HG03469 (cell line): ENCODE results near the gene PTF1A.

Experiments used
- ATAC-seq: cut with Tn5 transposase; IDR thresholded peaks from one replicate; pipeline ENCODE4 v1.9.1; 2021; ENCODE audit warnings: mild to moderate bottlenecking, moderate library complexity, moderate number of reproducible peaks; ENCODE audit not compliant: unreplicated experiment

PTF1A gene

DNA sequence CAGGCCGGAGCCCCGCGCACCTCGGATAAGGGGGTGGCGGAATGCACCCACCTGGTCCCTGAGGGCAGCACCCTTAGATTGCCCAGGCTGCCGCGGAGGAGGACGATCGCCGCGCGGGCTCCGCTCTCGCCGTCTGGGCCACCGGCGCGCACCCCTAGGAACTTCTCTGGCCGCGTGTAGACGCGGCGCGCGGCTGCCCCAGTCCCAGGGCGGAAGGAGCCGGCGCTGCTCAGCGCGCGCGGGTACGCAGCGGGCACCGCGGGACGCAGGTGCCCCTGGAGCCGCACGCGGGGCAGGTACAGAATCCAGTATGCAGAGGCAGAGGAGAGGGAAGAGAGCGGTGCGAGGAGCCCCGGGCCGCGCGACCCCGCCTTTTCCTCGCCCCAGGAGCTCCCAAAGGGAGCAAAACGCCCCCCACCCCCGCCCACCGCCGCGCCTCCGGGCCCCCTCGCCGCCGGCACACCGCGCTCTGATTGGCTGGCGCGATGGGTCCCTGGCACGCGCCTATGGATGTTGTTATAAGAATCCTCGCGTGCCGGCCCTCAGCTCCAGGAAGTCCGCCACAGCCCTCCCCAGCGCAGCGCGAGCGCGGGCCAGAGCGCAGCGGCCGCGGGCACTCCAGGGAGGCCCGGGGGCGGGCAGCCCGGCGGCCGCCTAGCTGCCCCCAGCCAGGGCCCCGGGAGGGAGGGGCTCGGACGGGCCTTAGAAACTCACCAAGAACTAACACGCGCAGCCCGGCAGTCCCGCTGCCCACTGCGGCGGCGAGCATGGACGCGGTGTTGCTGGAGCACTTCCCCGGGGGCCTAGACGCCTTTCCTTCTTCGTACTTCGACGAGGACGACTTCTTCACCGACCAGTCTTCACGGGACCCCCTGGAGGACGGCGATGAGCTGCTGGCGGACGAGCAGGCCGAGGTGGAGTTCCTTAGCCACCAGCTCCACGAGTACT lies at the start of gene PTF1A:
Gene PTF1A (plus strand): TSS at position 549 of the 948 bp plus-strand sequence. CDS start 219 bp downstream, at position 768.
- no peak for ATAC-seq

DNA sequence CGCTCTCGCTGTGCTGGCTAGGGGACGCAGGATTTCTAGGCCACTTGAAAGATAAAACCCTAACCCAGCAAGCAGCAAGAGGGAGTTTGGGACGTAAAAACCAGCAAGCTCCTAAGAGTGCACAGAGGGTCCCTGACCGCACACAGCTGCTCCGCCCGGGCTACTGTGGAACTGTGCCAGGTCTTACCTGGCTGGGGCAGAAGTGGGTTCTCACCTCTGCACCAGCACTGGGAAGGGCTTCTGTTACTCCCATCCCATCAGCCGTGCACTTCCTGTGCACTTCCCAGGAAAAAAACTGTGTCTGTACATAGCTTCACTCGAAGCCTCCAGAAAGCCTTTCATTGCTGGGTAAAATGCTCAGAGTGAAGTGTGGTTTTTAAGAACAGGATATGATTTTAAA lies 45.9 kb upstream of the PTF1A start:
- no peak for ATAC-seq

- no peak for ATAC-seq
Measured at GRCh38 chr10:23147035-23147434, 45.1 kb upstream of the PTF1A start.

DNA sequence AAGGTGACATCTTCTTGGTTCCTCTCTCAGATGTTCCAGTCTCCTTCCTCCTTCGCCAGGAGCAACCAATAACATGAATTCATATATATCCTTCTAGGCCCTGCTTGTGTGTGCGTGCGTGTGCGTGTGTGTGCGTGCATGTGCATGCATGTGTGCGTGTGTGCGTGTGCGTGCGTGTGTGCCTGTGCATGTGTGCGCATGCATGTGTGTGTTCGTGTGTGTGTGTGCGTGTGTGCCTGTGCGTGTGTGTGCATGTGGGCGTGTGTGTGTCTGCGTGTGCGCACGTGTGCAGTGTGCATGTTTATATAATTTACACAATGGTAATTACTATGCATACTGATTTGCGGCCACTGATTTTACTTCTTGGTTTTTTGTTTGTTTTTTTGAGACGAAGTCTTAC lies 43.9 kb upstream of the PTF1A start:
- no peak for ATAC-seq

DNA sequence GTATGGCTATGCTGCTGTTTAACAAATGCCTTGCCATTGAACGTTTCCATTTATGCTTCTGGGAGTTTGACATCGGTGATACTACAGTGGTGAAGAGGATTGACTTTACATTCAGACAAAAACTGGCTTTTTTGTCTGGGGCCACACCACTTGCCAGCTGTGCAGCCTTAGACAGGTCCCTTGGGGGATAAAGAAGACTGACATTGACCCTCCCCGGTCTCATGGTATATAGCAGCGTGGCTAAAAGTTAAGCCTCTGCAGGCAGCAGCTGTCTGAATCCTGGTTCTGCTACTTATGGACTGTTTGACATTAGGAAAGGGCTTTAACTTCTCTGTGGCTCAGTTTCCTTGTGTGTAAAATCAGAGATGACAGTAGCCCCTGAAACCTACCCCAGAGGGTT lies 42.0 kb upstream of the PTF1A start:
- ATAC-seq: no peak

GRCh38 chr10:23150610-23151009 lies 41.5 kb upstream of the PTF1A start:
- ATAC-seq: no peak

DNA sequence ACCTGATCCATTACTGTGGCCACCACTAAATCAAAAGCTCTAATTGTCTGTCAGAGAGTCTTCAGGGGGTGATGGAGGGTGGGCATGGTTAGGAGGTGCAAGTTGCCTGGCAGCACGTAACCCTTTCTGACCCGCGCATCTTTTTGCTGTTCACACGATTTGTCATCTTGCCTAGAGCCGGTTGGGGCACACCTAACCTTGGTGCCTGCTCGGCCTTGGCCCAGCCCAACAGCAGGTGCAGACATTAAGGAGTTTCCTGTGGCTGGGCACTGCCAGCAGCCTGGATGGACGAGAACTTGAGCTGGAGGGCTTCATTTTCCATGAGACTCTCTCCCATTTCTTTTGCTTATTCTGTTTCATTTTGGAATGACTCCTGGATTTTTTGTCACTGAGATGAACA lies 41.0 kb upstream of the PTF1A start:
- no peak for ATAC-seq

DNA sequence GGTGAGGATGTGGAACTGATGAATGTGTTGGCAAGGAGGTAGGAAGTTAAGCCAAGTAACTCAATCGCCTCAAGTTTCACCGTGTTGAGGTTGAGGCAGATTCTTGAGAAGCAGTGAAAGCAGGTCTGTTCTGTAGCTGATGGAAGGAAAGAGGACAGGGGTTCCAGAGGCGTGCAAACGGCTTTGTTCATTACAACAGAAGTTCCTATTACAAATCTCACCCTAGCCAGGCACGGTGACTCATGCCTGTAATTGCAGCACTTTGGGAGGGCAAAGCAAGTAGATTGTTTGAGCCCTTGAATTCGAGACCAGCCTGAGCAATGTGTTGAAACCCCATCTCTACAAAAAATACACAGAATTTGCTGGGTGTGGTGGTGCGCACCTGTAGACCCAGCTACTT lies 36.9 kb upstream of the PTF1A start:
- ATAC-seq: no peak

GRCh38 chr10:23156447-23157150 lies 35.5 kb upstream of the PTF1A start:
- ATAC-seq: no peak

GRCh38 chr10:23157239-23157681 lies 34.9 kb upstream of the PTF1A start:
- peak; percentile 51 for ATAC-seq

DNA sequence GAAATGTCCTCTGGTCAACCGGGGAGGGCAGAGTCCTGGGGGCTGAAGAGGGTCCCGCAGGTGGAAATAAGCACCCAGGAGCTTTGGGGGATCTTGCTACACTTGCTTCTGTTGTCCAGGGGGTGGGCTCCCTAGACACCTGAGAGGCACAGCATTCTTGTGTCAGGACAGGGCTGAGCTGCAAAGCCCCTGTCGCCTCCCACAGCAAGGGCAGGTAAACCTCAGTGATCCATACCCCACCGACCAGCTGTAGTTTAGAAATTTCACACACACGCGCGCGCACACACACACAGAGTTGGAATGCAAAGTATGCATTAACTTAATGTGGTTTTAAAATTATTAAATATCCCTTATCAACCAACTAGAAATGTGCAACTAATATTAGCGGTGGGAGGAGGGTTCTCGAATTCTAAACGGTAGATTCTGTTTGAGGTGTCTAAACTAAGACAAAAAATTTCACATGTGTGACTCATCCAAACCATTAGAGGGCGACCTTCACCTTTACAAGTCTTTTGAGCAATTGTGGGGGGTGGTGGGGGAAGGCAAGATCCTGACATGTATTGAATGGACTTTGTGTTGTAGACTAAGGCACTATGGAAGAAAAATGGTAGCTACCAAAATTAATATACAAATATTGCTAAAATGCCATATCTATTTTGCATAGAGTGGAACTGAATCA lies 34.3 kb upstream of the PTF1A start:
- ATAC-seq: no peak

DNA sequence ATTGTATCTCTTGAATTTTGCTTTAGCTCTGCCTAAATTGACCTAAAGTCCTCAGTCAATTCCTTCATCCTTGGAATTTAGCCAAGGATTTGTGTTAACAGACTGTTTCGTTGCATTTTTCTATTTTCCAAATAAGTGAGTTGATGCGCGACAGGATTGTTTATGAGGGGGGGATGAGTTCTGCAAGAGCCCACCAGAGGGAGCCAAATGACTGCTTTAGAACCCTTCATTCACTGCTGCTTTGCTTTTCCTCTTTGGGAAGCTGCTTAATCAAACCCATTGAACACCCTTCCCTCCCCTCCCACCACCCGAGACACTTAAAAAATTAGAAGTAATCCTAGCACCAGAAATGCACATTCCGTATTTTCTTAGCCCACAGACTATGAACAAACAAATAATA lies 33.7 kb upstream of the PTF1A start:
- no peak for ATAC-seq

GRCh38 chr10:23171232-23171876 lies 20.8 kb upstream of the PTF1A start:
- ATAC-seq: no peak

- ATAC-seq: no peak
Measured at GRCh38 chr10:23172429-23173213, 19.5 kb upstream of the PTF1A start.

DNA sequence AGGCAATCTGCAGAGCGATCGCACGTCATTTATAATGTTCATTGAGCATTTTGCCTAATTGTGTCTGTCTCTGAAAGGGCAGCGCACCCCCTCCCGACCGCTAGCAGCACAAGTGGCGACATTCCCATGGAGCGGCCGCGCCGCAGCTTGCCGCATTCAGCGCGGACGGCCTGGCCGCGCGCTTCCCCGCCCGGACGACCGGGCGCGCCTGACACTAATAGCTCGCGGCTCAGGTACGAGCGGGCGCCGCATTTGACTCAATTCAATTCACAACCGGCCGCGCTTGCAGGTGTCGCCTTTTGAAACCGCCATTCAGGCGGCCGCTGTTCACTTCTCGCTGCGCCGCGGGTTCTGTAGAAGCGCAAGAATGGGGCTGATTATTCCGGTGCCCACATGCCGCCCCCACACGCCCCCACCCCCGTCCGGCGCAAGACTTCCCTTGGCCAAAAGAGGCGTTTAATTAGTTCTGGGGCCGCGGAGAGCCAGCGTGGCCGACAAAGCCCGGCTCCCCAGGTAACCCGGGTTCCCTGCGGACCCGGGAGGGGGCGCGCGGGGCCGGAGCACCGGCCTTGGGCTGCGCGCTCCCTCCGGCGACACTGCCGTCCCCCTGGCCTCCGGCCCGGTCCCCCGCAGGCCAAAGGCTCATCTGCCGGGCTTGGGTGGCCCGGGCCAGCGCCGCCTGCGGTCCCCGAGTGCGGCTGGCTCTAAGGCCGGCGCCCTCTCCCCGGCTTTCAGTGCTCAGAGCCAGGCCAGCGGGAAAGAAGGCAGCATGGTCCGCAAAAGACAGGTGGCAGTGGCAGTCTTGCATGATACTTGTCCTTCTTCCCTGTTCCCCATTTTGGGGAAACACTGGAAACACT lies 18.7 kb upstream of the PTF1A start:
- ATAC-seq: no peak

DNA sequence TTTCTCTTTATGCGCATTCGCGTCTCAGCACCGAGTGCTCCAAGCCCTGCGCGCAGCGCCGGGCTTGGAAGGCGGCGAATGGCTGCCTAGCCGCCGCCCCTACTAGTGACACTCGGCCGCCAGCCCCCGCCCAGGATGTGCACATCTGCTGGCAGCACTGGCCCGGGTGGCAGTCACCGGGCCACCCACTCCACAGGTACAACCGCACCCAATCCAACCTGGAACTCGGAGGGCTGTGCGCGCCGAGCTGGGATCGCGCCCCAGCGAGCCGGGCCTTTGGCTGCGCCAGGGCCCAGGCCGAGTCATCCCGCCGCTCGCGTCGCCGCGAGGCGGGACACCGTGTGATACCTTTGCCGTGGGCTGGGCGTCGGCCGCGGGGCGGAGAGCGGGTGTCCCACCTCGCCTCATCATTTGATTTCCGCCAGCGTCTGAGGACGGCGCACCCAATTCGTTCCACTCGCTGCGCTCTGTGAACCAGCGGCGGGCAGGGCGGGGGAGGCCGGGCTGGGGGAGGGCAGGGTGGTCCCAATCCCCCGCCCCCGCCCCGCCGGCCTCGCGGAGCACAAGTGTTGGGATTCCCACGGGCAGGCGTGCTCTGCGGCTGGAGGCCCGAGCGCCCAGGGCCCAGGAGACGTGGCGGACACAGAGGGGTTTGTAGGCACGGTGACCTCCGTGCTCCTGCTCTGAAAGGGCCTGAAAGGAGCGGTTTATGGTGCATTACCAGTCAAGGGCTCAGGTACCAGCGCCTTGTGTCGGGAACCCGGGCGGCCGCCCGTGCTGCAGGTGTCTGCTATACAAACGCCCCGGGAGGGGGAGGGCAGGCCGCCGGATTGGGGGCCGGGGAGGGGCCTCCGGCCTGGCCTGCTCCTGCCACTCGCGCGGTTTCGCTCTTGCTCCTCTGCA lies 17.8 kb upstream of the PTF1A start:
- no peak for ATAC-seq

DNA sequence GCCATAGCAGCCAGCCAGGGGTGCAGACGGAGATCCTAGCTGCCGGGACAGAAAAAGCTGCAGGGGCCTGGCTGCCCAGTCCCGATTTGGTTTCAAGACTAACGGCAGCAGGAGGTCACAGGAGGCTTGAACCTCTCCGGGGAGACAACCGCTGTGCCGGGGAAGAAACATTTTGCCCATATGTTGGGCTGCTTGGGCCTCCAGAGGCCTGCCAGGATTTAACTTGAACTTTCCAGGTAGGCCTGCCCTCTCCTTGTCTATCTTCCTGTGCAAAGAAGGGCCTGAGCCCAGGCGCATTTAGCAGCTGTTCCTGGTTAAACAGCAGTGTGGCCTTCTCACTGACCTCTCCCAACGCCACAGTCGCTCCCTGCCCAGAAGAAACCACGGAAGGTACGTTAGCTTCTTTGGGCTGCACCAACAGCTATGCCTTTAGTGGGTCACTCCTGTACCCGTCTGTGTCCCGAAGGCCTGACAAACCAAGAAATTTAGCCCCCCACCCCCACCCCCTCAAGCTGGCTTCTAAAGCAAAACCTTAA lies 17.1 kb upstream of the PTF1A start:
- ATAC-seq: no peak

- no peak for ATAC-seq
Measured at GRCh38 chr10:23186178-23186577, 5.9 kb upstream of the PTF1A start.
